B cell (primary cell): Measurements from ENCODE around the gene WDR26. TPM values are rescaled to one million over a fixed set of nuclear protein-coding genes. Genes with fewer than 3 reads are reported as not detected.

ENCODE experiments used
- ATAC-seq: fragments of 200-7000 bp; cut with Tn5 transposase; one replicate; pipeline ENCODE4 v1.10.0; 2021; ENCODE audit warnings: low read depth, mild to moderate bottlenecking, moderate number of reproducible peaks, moderate library complexity
- CTCF ChIA-PET: fragments of 350-600 bp; sonication (Branson Sonifier 250); formaldehyde crosslinking; loops from one replicate; lab custom pipeline; 2021; ENCODE audit warnings: antibody characterized with exemption, inconsistent platforms; lab: Charles Lee
- POLR2A ChIA-PET: fragments of 350-600 bp; sonication (Branson Sonifier 250); formaldehyde crosslinking; loops from one replicate; lab custom pipeline; 2021; ENCODE audit warnings: antibody characterized with exemption; lab: Charles Lee
- DNase-seq: peaks from one replicate; pipeline ENCODE4 v3.0.0; 2013
- H2AFZ ChIP-seq: 2 replicates; pipeline ENCODE4 v1.6.1; 2012; ENCODE audit warnings: mild to moderate bottlenecking, low read depth, low read length; ENCODE audit not compliant: insufficient read depth, poor library complexity, severe bottlenecking
- H3K27ac ChIP-seq, 2 donors: 1 replicate in 1 of 2; 2 replicates in 1 of 2; pipeline ENCODE4 v1.5.1; 2012 to 2013; ENCODE audit warnings: low read length in 2 of 2, mild to moderate bottlenecking in 2 of 2, moderate library complexity in 1 of 2
- H3K27me3 ChIP-seq, 4 experiments: fragments of 200-600 bp in 1 of 4; sonication (generic) in 1 of 4; replicated peaks in 1 of 4; 1 replicate in 2 of 4; 2 replicates in 2 of 4; pipeline versions ENCODE4 v1.6.1 to v1.7.0; 2013 to 2016; ENCODE audit warnings: low read length in 3 of 4, mild to moderate bottlenecking in 2 of 4, mixed read lengths in 1 of 4, moderate library complexity in 1 of 4; ENCODE audit not compliant: insufficient read depth in 4 of 4, control insufficient read depth in 3 of 4; ENCODE audit errors: control extremely low read depth in 1 of 4
- H3K36me3 ChIP-seq, 2 experiments: replicated peaks in 1 of 2; 1 replicate in 1 of 2; 2 replicates in 1 of 2; pipeline versions ENCODE4 v1.6.1 to v1.7.1; 2013; ENCODE audit warnings: low read length in 1 of 2; ENCODE audit not compliant: insufficient read depth in 2 of 2, control insufficient read depth in 1 of 2; ENCODE audit errors: control extremely low read depth in 1 of 2, extremely low read depth in 1 of 2
- H3K4me1 ChIP-seq, 2 donors: fragments of 200-600 bp in 1 of 2; sonication (generic) in 1 of 2; 1 replicate in 1 of 2; 2 replicates in 1 of 2; pipeline versions ENCODE4 v1.5.1 to v1.6.1; 2013 to 2017; ENCODE audit warnings: low read length in 2 of 2; ENCODE audit not compliant: control insufficient read depth in 2 of 2, insufficient read depth in 2 of 2
- H3K4me2 ChIP-seq: replicated peaks from 2 replicates; pipeline ENCODE3; 2012; ENCODE audit warnings: mild to moderate bottlenecking, low read depth, low read length; ENCODE audit not compliant: poor library complexity, severe bottlenecking
- H3K4me3 ChIP-seq, 5 experiments: fragments of 200-600 bp in 1 of 5; sonication (generic) in 1 of 5; 1 replicate in 3 of 5; 2 replicates in 2 of 5; pipeline versions ENCODE4 v1.5.1 to v1.7.0; 2011 to 2016; ENCODE audit warnings: low read length in 4 of 5, mild to moderate bottlenecking in 4 of 5, low read depth in 2 of 5, control low read depth in 1 of 5, moderate library complexity in 1 of 5; ENCODE audit not compliant: insufficient read depth in 1 of 5; ENCODE audit errors: control extremely low read depth in 1 of 5, extremely low read depth in 1 of 5
- H3K79me2 ChIP-seq: fragments of 200-600 bp; sonication (generic); one replicate; pipeline ENCODE4 v1.6.0; 2016; ENCODE audit warnings: low read length; ENCODE audit not compliant: control insufficient read depth, insufficient read depth
- H3K9ac ChIP-seq: fragments of 200-600 bp; sonication (generic); 2 replicates; pipeline ENCODE4 v1.6.1; 2017; ENCODE audit warnings: mild to moderate bottlenecking, low read length, moderate library complexity
- H3K9me3 ChIP-seq, 3 donors: one replicate each; pipeline versions ENCODE4 v1.6.1 to v1.7.1; 2013; ENCODE audit warnings: low read length in 2 of 3; ENCODE audit not compliant: control insufficient read depth in 2 of 3, insufficient read depth in 1 of 3; ENCODE audit errors: control extremely low read depth in 1 of 3
- H4K20me1 ChIP-seq: 2 replicates; pipeline ENCODE4 v1.6.0; 2012; ENCODE audit warnings: mild to moderate bottlenecking, low read length; ENCODE audit not compliant: insufficient read depth, control insufficient read depth, poor library complexity, severe bottlenecking
- H3K27ac Mint-ChIP-seq: one replicate; pipeline ENCODE4 v1.8.0; 2021; ENCODE audit warnings: mixed read lengths
- H3K27me3 Mint-ChIP-seq: one replicate; pipeline ENCODE4 v1.8.0; 2021; ENCODE audit warnings: mixed read lengths
- H3K4me1 Mint-ChIP-seq: one replicate; pipeline ENCODE4 v1.8.0; 2021; ENCODE audit warnings: mixed read lengths
- H3K4me3 Mint-ChIP-seq: one replicate; pipeline ENCODE4 v1.8.0; 2021; ENCODE audit warnings: mixed read lengths
- H3K9me3 Mint-ChIP-seq: one replicate; pipeline ENCODE4 v1.8.0; 2022; ENCODE audit warnings: mixed read lengths; ENCODE audit not compliant: insufficient read depth
- CTCF ChIP-seq: fragments of 200-600 bp; IDR thresholded peaks from one replicate; pipeline ENCODE4 v1.8.0; 2022; ENCODE audit warnings: antibody characterized with exemption, mild to moderate bottlenecking
- EZH2 ChIP-seq: IDR thresholded peaks from 2 replicates; pipeline ENCODE4 v1.6.1; 2012; ENCODE audit warnings: borderline replicate concordance, low read depth, mild to moderate bottlenecking, moderate library complexity, low read length; ENCODE audit not compliant: insufficient read depth, poor library complexity, severe bottlenecking
- WGBS: methylation state at CpG from one replicate; pipeline ENCODE4 v1.1.5; 2013; ENCODE audit warnings: missing lambda C conversion rate; ENCODE audit not compliant: insufficient coverage; 5-methylcytosine and 5-hydroxymethylcytosine counted together
- intact Hi-C: fragments of 100-400 bp; cut with micrococcal nuclease; formaldehyde crosslinking; loops from one replicate; pipeline ENCODE4 v1.10.0; 2022
- polyA plus RNA-seq: library from polyadenylated mRNA; depleted of rRNA; stranded (reverse); fragments of >200 nt; gene quantifications from 2 replicates; pipeline ENCODE4 v1.2.3, GENCODE V29; 2012
- total RNA-seq, 2 donors: library from RNA; stranded (reverse); fragments of 120-200 nt in 1 of 2; gene quantifications; 1 replicate in 1 of 2; 2 replicates in 1 of 2; pipeline versions ENCODE4 v1.2.3 to v1.2.4, GENCODE V29; 2013 to 2022

Gene WDR26
- total and polyA plus RNA-seq, 2 donors (not counting 1 experiment from before 2014, with no cell fraction given): 35.7 to 108 TPM

- WGBS: 94% methylated on average over 3 of the region's 7 CpGs
- Histone ChIP-seq H3K27ac (no peak overlapping the region), H2AFZ (no peak overlapping the region), H3K4me3 (no peak overlapping the region), H3K9ac (no peak overlapping the region), H3K27me3 (no peaks in the 10 kb centered on the region), H3K79me2 (no peaks in the 10 kb centered on the region), H4K20me1 (peaks cover 15% of the 10 kb centered on the region), H3K36me3 (peaks cover 7 to 71% of the 10 kb centered on the region in 2 experiments), H3K4me2 (no peak overlapping the region), H3K9me3 (no peaks in the 10 kb centered on the region), H3K4me1 (no peaks in the 10 kb centered on the region)
- ATAC-seq (no peak), DNase-seq (no peak)
- intact Hi-C loops: no loop called here
- ChIA-PET POLR2A (interaction anchor here (0.5 kb wide), 1 partner anchor 213 kb away, joined by 6 read pairs; no protein-coding TSS in a partner anchor), CTCF (interaction anchor here (2.6 kb wide), 1 partner anchor 49 kb away, joined by 12 read pairs; no protein-coding TSS in a partner anchor)
- Mint-ChIP-seq H3K27me3 (no peaks in the 10 kb centered on the region), H3K4me3 (no peak overlapping the region), H3K27ac (no peak overlapping the region), H3K4me1 (no peaks in the 10 kb centered on the region), H3K9me3 (no peaks in the 10 kb centered on the region)
- TF ChIP-seq CTCF (no peak), EZH2 (no peak)
Observed at GRCh38 chr1:224407571-224408293, 26.9 kb downstream of the WDR26 start.

- intact Hi-C loops: no loop called here
Observed at GRCh38 chr1:224406216-224406615, 28.4 kb downstream of the WDR26 start.

More at GRCh38 chr1:224406216-224406615, 28.4 kb downstream of the WDR26 start:
- no peaks in the 10 kb centered on the region for H3K4me1 ChIP-seq
- Mint-ChIP-seq H3K27ac (no peak overlapping the region), H3K9me3 (no peaks in the 10 kb centered on the region), H3K4me3 (no peak overlapping the region), H3K27me3 (no peaks in the 10 kb centered on the region), H3K4me1 (no peaks in the 10 kb centered on the region)
- H3K4me3 ChIP-seq: no peak overlapping the region
- H3K27me3 ChIP-seq: no peaks in the 10 kb centered on the region
- H3K36me3 ChIP-seq: peaks cover 7 to 72% of the 10 kb centered on the region in 2 experiments
- no peaks in the 10 kb centered on the region for H3K79me2 ChIP-seq
- ATAC-seq (no peak), DNase-seq (no peak)
- H4K20me1 ChIP-seq: peaks cover 15% of the 10 kb centered on the region
- H3K9ac ChIP-seq: no peak overlapping the region
- H3K4me2 ChIP-seq: no peak overlapping the region
- POLR2A ChIA-PET: no interaction called here
- CTCF ChIA-PET: interaction anchor here (2.6 kb wide), 1 partner anchor 51 kb away, joined by 12 read pairs; no protein-coding TSS in a partner anchor
- no peaks in the 10 kb centered on the region for H3K9me3 ChIP-seq
- no peak overlapping the region for H2AFZ ChIP-seq
- no peak overlapping the region for H3K27ac ChIP-seq
- TF ChIP-seq CTCF (no peak), EZH2 (no peak)
